B cell (primary cell): ENCODE results near the gene NFIC. TPM values are rescaled to one million over a fixed set of nuclear protein-coding genes. Genes with fewer than 3 reads are reported as not detected.

Experiments used
- ATAC-seq: fragments of 200-7000 bp; cut with Tn5 transposase; one replicate; pipeline ENCODE4 v1.10.0; 2021; ENCODE audit warnings: low read depth, mild to moderate bottlenecking, moderate number of reproducible peaks, moderate library complexity
- CTCF ChIA-PET: fragments of 350-600 bp; sonication (Branson Sonifier 250); formaldehyde crosslinking; loops from one replicate; lab custom pipeline; 2021; ENCODE audit warnings: antibody characterized with exemption, inconsistent platforms; lab: Charles Lee
- POLR2A ChIA-PET: fragments of 350-600 bp; sonication (Branson Sonifier 250); formaldehyde crosslinking; loops from one replicate; lab custom pipeline; 2021; ENCODE audit warnings: antibody characterized with exemption; lab: Charles Lee
- DNase-seq: peaks from one replicate; pipeline ENCODE4 v3.0.0; 2013
- H2AFZ ChIP-seq: 2 replicates; pipeline ENCODE4 v1.6.1; 2012; ENCODE audit warnings: mild to moderate bottlenecking, low read depth, low read length; ENCODE audit not compliant: insufficient read depth, poor library complexity, severe bottlenecking
- H3K27ac ChIP-seq, 2 donors: 1 replicate in 1 of 2; 2 replicates in 1 of 2; pipeline ENCODE4 v1.5.1; 2012 to 2013; ENCODE audit warnings: low read length in 2 of 2, mild to moderate bottlenecking in 2 of 2, moderate library complexity in 1 of 2
- H3K27me3 ChIP-seq, 4 experiments: fragments of 200-600 bp in 1 of 4; sonication (generic) in 1 of 4; replicated peaks in 1 of 4; 1 replicate in 2 of 4; 2 replicates in 2 of 4; pipeline versions ENCODE4 v1.6.1 to v1.7.0; 2013 to 2016; ENCODE audit warnings: low read length in 3 of 4, mild to moderate bottlenecking in 2 of 4, mixed read lengths in 1 of 4, moderate library complexity in 1 of 4; ENCODE audit not compliant: insufficient read depth in 4 of 4, control insufficient read depth in 3 of 4; ENCODE audit errors: control extremely low read depth in 1 of 4
- H3K36me3 ChIP-seq, 2 experiments: replicated peaks in 1 of 2; 1 replicate in 1 of 2; 2 replicates in 1 of 2; pipeline versions ENCODE4 v1.6.1 to v1.7.1; 2013; ENCODE audit warnings: low read length in 1 of 2; ENCODE audit not compliant: insufficient read depth in 2 of 2, control insufficient read depth in 1 of 2; ENCODE audit errors: control extremely low read depth in 1 of 2, extremely low read depth in 1 of 2
- H3K4me1 ChIP-seq, 2 donors: fragments of 200-600 bp in 1 of 2; sonication (generic) in 1 of 2; 1 replicate in 1 of 2; 2 replicates in 1 of 2; pipeline versions ENCODE4 v1.5.1 to v1.6.1; 2013 to 2017; ENCODE audit warnings: low read length in 2 of 2; ENCODE audit not compliant: control insufficient read depth in 2 of 2, insufficient read depth in 2 of 2
- H3K4me2 ChIP-seq: replicated peaks from 2 replicates; pipeline ENCODE3; 2012; ENCODE audit warnings: mild to moderate bottlenecking, low read depth, low read length; ENCODE audit not compliant: poor library complexity, severe bottlenecking
- H3K4me3 ChIP-seq, 5 experiments: fragments of 200-600 bp in 1 of 5; sonication (generic) in 1 of 5; 1 replicate in 3 of 5; 2 replicates in 2 of 5; pipeline versions ENCODE4 v1.5.1 to v1.7.0; 2011 to 2016; ENCODE audit warnings: low read length in 4 of 5, mild to moderate bottlenecking in 4 of 5, low read depth in 2 of 5, control low read depth in 1 of 5, moderate library complexity in 1 of 5; ENCODE audit not compliant: insufficient read depth in 1 of 5; ENCODE audit errors: control extremely low read depth in 1 of 5, extremely low read depth in 1 of 5
- H3K79me2 ChIP-seq: fragments of 200-600 bp; sonication (generic); one replicate; pipeline ENCODE4 v1.6.0; 2016; ENCODE audit warnings: low read length; ENCODE audit not compliant: control insufficient read depth, insufficient read depth
- H3K9ac ChIP-seq: fragments of 200-600 bp; sonication (generic); 2 replicates; pipeline ENCODE4 v1.6.1; 2017; ENCODE audit warnings: mild to moderate bottlenecking, low read length, moderate library complexity
- H3K9me3 ChIP-seq, 3 donors: one replicate each; pipeline versions ENCODE4 v1.6.1 to v1.7.1; 2013; ENCODE audit warnings: low read length in 2 of 3; ENCODE audit not compliant: control insufficient read depth in 2 of 3, insufficient read depth in 1 of 3; ENCODE audit errors: control extremely low read depth in 1 of 3
- H4K20me1 ChIP-seq: 2 replicates; pipeline ENCODE4 v1.6.0; 2012; ENCODE audit warnings: mild to moderate bottlenecking, low read length; ENCODE audit not compliant: insufficient read depth, control insufficient read depth, poor library complexity, severe bottlenecking
- H3K27ac Mint-ChIP-seq: one replicate; pipeline ENCODE4 v1.8.0; 2021; ENCODE audit warnings: mixed read lengths
- H3K27me3 Mint-ChIP-seq: one replicate; pipeline ENCODE4 v1.8.0; 2021; ENCODE audit warnings: mixed read lengths
- H3K4me1 Mint-ChIP-seq: one replicate; pipeline ENCODE4 v1.8.0; 2021; ENCODE audit warnings: mixed read lengths
- H3K4me3 Mint-ChIP-seq: one replicate; pipeline ENCODE4 v1.8.0; 2021; ENCODE audit warnings: mixed read lengths
- H3K9me3 Mint-ChIP-seq: one replicate; pipeline ENCODE4 v1.8.0; 2022; ENCODE audit warnings: mixed read lengths; ENCODE audit not compliant: insufficient read depth
- CTCF ChIP-seq: fragments of 200-600 bp; IDR thresholded peaks from one replicate; pipeline ENCODE4 v1.8.0; 2022; ENCODE audit warnings: antibody characterized with exemption, mild to moderate bottlenecking
- EZH2 ChIP-seq: IDR thresholded peaks from 2 replicates; pipeline ENCODE4 v1.6.1; 2012; ENCODE audit warnings: borderline replicate concordance, low read depth, mild to moderate bottlenecking, moderate library complexity, low read length; ENCODE audit not compliant: insufficient read depth, poor library complexity, severe bottlenecking
- WGBS: methylation state at CpG from one replicate; pipeline ENCODE4 v1.1.5; 2013; ENCODE audit warnings: missing lambda C conversion rate; ENCODE audit not compliant: insufficient coverage; 5-methylcytosine and 5-hydroxymethylcytosine counted together
- intact Hi-C: fragments of 100-400 bp; cut with micrococcal nuclease; formaldehyde crosslinking; loops from one replicate; pipeline ENCODE4 v1.10.0; 2022
- polyA plus RNA-seq: library from polyadenylated mRNA; depleted of rRNA; stranded (reverse); fragments of >200 nt; gene quantifications from 2 replicates; pipeline ENCODE4 v1.2.3, GENCODE V29; 2012
- total RNA-seq, 2 donors: library from RNA; stranded (reverse); fragments of 120-200 nt in 1 of 2; gene quantifications; 1 replicate in 1 of 2; 2 replicates in 1 of 2; pipeline versions ENCODE4 v1.2.3 to v1.2.4, GENCODE V29; 2013 to 2022

NFIC gene
- total and polyA plus RNA-seq, 2 donors (not counting 1 experiment from before 2014, with no cell fraction given), result 3.8 to 23.6 TPM

- Mint-ChIP-seq H3K4me1 (no peaks in the 10 kb centered on the region), H3K27me3 (no peaks in the 10 kb centered on the region), H3K4me3 (no peak overlapping the region), H3K27ac (no peak overlapping the region), H3K9me3 (no peaks in the 10 kb centered on the region)
- ChIA-PET CTCF (no interaction called here), POLR2A (no interaction called here)
- TF ChIP-seq EZH2 (no peak), CTCF (no peak)
- DNase-seq, result no peak
- ATAC-seq, result no peak
- Histone ChIP-seq H2AFZ (no peak overlapping the region), H3K4me3 (no peak overlapping the region), H3K9ac (no peak overlapping the region), H3K4me2 (no peak overlapping the region), H3K79me2 (no peaks in the 10 kb centered on the region), H3K9me3 (no peaks in the 10 kb centered on the region), H4K20me1 (no peaks in the 10 kb centered on the region), H3K36me3 (peaks cover 0 to 2% of the 10 kb centered on the region in 2 experiments), H3K27ac (no peak overlapping the region), H3K4me1 (no peaks in the 10 kb centered on the region), H3K27me3 (no peaks in the 10 kb centered on the region)
- 93% methylated on average over 10 of the region's 15 CpGs for WGBS
- intact Hi-C loops, result no loop called here
Measured at GRCh38 chr19:3459965-3460582, 93.7 kb downstream of the NFIC start.

- H2AFZ ChIP-seq, result no peak overlapping the region
- Mint-ChIP-seq H3K9me3 (peaks cover 3% of the 10 kb centered on the region), H3K4me1 (no peaks in the 10 kb centered on the region), H3K27ac (no peak overlapping the region), H3K27me3 (no peaks in the 10 kb centered on the region), H3K4me3 (no peak overlapping the region)
- no peaks in the 10 kb centered on the region for H3K27me3 ChIP-seq
- no peaks in the 10 kb centered on the region for H3K36me3 ChIP-seq
- WGBS, result 96% methylated on average over 32 of the region's 58 CpGs
- no peaks in the 10 kb centered on the region for H3K4me1 ChIP-seq
- H4K20me1 ChIP-seq, result no peaks in the 10 kb centered on the region
- peaks cover 0 to 9% (median 3%) of the 10 kb centered on the region in 3 donors for H3K9me3 ChIP-seq
- POLR2A ChIA-PET, result interaction anchor here (0.6 kb wide), 1 partner anchor 46 kb away, joined by 7 read pairs; no protein-coding TSS in a partner anchor
- no peak for DNase-seq
- H3K4me3 ChIP-seq, result no peak overlapping the region
- H3K27ac ChIP-seq, result no peak overlapping the region
- H3K9ac ChIP-seq, result no peak overlapping the region
- TF ChIP-seq EZH2, result no peak
- TF ChIP-seq CTCF, result no peak
- no peaks in the 10 kb centered on the region for H3K79me2 ChIP-seq
- CTCF ChIA-PET, result no interaction called here
- intact Hi-C loops, result no loop called here
- ATAC-seq, result no peak
- no peak overlapping the region for H3K4me2 ChIP-seq
Measured at GRCh38 chr19:3462991-3463713, 96.8 kb downstream of the NFIC start.
